ENCODE results near the gene TIMMDC1. TPM values are rescaled to one million over a fixed set of nuclear protein-coding genes. Genes with fewer than 3 reads are reported as not detected.
"Not testable (repeated sequence)": the region's sequence is repeated elsewhere in the genome, so short reads cannot be mapped to it uniquely, and the experiment has no call there.

Gene TIMMDC1
- total RNA-seq, 1 donor from 2014 or later = 73.0 TPM

- peak within 1 kb of the TSS; percentile 88 for H3K27ac Mint-ChIP-seq
- TF ChIP-seq CTCF (IDR thresholded peaks at IDR 0.05) = no peak
- peak; percentile 58 for DNase-seq
- H3K4me3 Mint-ChIP-seq = peak within 1 kb of the TSS; percentile 90
- no peaks in the 10 kb centered on the region for H3K9me3 Mint-ChIP-seq
- ChIA-PET CTCF (interaction anchor here (0.6 to 3.6 kb wide), 20 partner anchors 11 to 285 kb away, joined by 3 to 20 read pairs (median 3); partner anchors contain the start of genes ADPRH, COX17, TIMMDC1 and TMEM39A), POLR2A (interaction anchor here (0.6 to 4.0 kb wide), 15 partner anchors 17 to 536 kb away, joined by 3 to 44 read pairs (median 5); partner anchors contain the start of genes ADPRH, COX17, TIMMDC1 and TMEM39A)
- peaks cover 92% of the 10 kb centered on the region for H3K4me1 Mint-ChIP-seq
- peaks cover 49% of the 10 kb centered on the region for H3K36me3 Mint-ChIP-seq (ENCODE audit: low read depth)
- H3K27me3 Mint-ChIP-seq = no peaks in the 10 kb centered on the region
- ATAC-seq (ENCODE audit: low read depth) = peak; percentile 54
- intact Hi-C loops (cut with micrococcal nuclease) = loop anchor here (1.0 to 2.0 kb wide), 5 partner anchors 20 to 284 kb away; partner anchors contain the start of gene TMEM39A
Observed at GRCh38 chr3:119559441-119559963, 61.2 kb downstream of the TIMMDC1 start, which contains the start of gene CD80. Gene CD80, minus strand, starts transcription at chr3:119559614. Its CDS starts 1,886 bp downstream, at chr3:119557728.

GRCh38 chr3:119560160-119560559 is 61.8 kb downstream of the TIMMDC1 start:
- ChIA-PET POLR2A (interaction anchor here (0.6 to 4.0 kb wide), 13 partner anchors 18 to 535 kb away, joined by 3 to 44 read pairs (median 7); partner anchors contain the start of genes ADPRH, COX17, TIMMDC1 and TMEM39A), CTCF (interaction anchor here (0.9 to 3.6 kb wide), 14 partner anchors 20 to 285 kb away, joined by 3 to 20 read pairs (median 4); partner anchors contain the start of genes COX17 and TIMMDC1)
- peak overlapping the region; percentile 88 for H3K27ac Mint-ChIP-seq

GRCh38 chr3:119562307-119562961 is 64.1 kb downstream of the TIMMDC1 start:
- H3K27ac Mint-ChIP-seq = peak overlapping the region; percentile 99
- POLR2A ChIA-PET = interaction anchor here (0.6 to 2.2 kb wide), 17 partner anchors 9 to 240 kb away, joined by 3 to 40 read pairs (median 4); partner anchors contain the start of genes ADPRH, COX17, TIMMDC1 and TMEM39A

More at GRCh38 chr3:119560160-119560559, 61.8 kb downstream of the TIMMDC1 start:
- Mint-ChIP-seq H3K27me3 (no peaks in the 10 kb centered on the region), H3K36me3 (ENCODE audit: low read depth) (peaks cover 43% of the 10 kb centered on the region), H3K4me3 (peak overlapping the region; percentile 90), H3K4me1 (peaks cover 90% of the 10 kb centered on the region), H3K9me3 (no peaks in the 10 kb centered on the region)
- intact Hi-C loops (cut with micrococcal nuclease) = no loop called here
- ATAC-seq (ENCODE audit: low read depth) (no peak), DNase-seq (no peak)
- TF ChIP-seq CTCF (IDR thresholded peaks at IDR 0.05) = no peak

GRCh38 chr3:119563334-119563733 is 65.0 kb downstream of the TIMMDC1 start:
- H3K36me3 Mint-ChIP-seq (ENCODE audit: low read depth) = peaks cover 12% of the 10 kb centered on the region
- peak overlapping the region; percentile 99 for H3K27ac Mint-ChIP-seq
- H3K9me3 Mint-ChIP-seq; H3K4me3 Mint-ChIP-seq; ATAC-seq (ENCODE audit: low read depth); DNase-seq; H3K27me3 Mint-ChIP-seq; intact Hi-C loops (cut with micrococcal nuclease): not testable (repeated sequence)
- CTCF ChIA-PET = interaction anchor here (2.1 kb wide), 1 partner anchor 17 kb away, joined by 12 read pairs; the partner anchor contains the start of gene ADPRH
- H3K4me1 Mint-ChIP-seq = peaks cover 70% of the 10 kb centered on the region
- POLR2A ChIA-PET = interaction anchor here (0.6 to 2.2 kb wide), 12 partner anchors 10 to 241 kb away, joined by 3 to 40 read pairs (median 8); partner anchors contain the start of genes ADPRH, COX17, TIMMDC1 and TMEM39A

More at GRCh38 chr3:119562307-119562961, 64.1 kb downstream of the TIMMDC1 start:
- ATAC-seq (ENCODE audit: low read depth) (peak; percentile 76), DNase-seq (peak; percentile 74)
- Mint-ChIP-seq H3K27me3 (no peaks in the 10 kb centered on the region), H3K9me3 (no peaks in the 10 kb centered on the region), H3K4me3 (peak overlapping the region; percentile 87), H3K4me1 (peaks cover 78% of the 10 kb centered on the region), H3K36me3 (ENCODE audit: low read depth) (peaks cover 20% of the 10 kb centered on the region)
- intact Hi-C loops (cut with micrococcal nuclease) = loop anchor here (1.0 kb wide), 9 partner anchors 17 to 532 kb away; partner anchors contain the start of genes ADPRH, ARHGAP31, COX17 and GSK3B
- no peak for TF ChIP-seq CTCF (IDR thresholded peaks at IDR 0.05)
- CTCF ChIA-PET = interaction anchor here (0.9 to 2.1 kb wide), 3 partner anchors 18 to 119 kb away, joined by 3 to 12 read pairs (median 4); partner anchors contain the start of gene ADPRH

GRCh38 chr3:119569156-119569555 is 70.8 kb downstream of the TIMMDC1 start:
- Mint-ChIP-seq H3K27me3 (no peaks in the 10 kb centered on the region), H3K4me3 (no peak overlapping the region), H3K27ac (no peak overlapping the region), H3K4me1 (peaks cover 27% of the 10 kb centered on the region), H3K9me3 (no peaks in the 10 kb centered on the region), H3K36me3 (ENCODE audit: low read depth) (no peaks in the 10 kb centered on the region)
- DNase-seq = no peak
- TF ChIP-seq CTCF (IDR thresholded peaks at IDR 0.05) = no peak
- ATAC-seq (ENCODE audit: low read depth) = no peak
- ChIA-PET CTCF (no interaction called here), POLR2A (interaction anchor here (1.4 to 2.8 kb wide), 2 partner anchors 11 to 13 kb away, joined by 4 to 15 read pairs; partner anchors contain the start of gene ADPRH)
- intact Hi-C loops (cut with micrococcal nuclease) = no loop called here
